ENCODE measurements around the gene RALGAPA1.
"Not testable (repeated sequence)": the region's sequence is repeated elsewhere in the genome, so short reads cannot be mapped to it uniquely, and the experiment has no call there.

The RALGAPA1 gene

DNA sequence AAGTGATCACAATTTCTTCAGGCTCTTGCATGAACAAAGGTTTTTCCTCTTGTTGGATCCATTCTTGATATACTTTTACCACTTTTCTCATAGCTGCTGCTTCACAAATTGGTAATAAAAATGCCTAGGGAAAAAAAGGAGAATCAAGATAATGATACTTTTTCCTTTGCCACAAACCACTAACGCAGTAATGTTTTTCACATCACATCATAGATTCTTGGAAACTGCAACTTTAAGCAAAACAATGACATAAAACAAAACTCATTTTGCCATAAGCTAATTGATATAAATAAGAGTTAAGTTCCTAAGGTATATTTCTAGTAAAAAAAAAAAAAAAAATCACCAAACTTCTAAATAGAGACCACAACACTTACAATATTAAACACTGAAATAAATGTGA is 66.7 kb downstream of the RALGAPA1 start:
- H3K36me3 ChIP-seq, result no peaks in the 10 kb centered on the region; the same call in 1 of the 2 replicates
- no peak for DNase-seq

DNA sequence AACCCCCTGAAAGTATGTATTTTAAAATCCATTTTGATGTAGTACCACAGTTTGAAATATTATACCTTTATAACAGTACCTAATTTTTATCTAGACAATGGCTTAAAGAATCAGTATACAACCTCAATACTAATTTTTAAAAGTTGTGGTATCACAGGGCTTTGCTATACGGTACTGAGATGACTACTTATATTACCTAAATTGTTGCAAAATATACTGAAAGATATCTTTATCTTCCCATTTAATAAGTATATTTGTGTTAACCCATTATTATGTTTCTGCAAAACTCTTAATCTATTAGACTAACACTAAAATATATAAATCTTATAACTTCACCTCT is 67.1 kb downstream of the RALGAPA1 start:
- Histone ChIP-seq H3K36me3 (no peaks in the 10 kb centered on the region; the same call in 1 of the 2 replicates), H3K27me3 (ENCODE audit: insufficient read depth, low read depth, severe bottlenecking) (no peaks in the 10 kb centered on the region), H3K27ac (no peak overlapping the region), H3K9me3 (ENCODE audit: severe bottlenecking) (no peaks in the 10 kb centered on the region), H3K4me3 (ENCODE audit: low read depth, low read length) (no peak overlapping the region)
- no peak for DNase-seq
- TF ChIP-seq, protein P1, sequence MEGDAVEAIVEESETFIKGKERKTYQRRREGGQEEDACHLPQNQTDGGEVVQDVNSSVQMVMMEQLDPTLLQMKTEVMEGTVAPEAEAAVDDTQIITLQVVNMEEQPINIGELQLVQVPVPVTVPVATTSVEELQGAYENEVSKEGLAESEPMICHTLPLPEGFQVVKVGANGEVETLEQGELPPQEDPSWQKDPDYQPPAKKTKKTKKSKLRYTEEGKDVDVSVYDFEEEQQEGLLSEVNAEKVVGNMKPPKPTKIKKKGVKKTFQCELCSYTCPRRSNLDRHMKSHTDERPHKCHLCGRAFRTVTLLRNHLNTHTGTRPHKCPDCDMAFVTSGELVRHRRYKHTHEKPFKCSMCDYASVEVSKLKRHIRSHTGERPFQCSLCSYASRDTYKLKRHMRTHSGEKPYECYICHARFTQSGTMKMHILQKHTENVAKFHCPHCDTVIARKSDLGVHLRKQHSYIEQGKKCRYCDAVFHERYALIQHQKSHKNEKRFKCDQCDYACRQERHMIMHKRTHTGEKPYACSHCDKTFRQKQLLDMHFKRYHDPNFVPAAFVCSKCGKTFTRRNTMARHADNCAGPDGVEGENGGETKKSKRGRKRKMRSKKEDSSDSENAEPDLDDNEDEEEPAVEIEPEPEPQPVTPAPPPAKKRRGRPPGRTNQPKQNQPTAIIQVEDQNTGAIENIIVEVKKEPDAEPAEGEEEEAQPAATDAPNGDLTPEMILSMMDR (IDR thresholded peaks at IDR 0.05; ENCODE audit: low read depth, low read length), result no peak

More for the DNA sequence above, 66.7 kb downstream of the RALGAPA1 start:
- no peaks in the 10 kb centered on the region for H3K9me3 ChIP-seq (ENCODE audit: severe bottlenecking)
- TF ChIP-seq, protein P1 (IDR thresholded peaks at IDR 0.05; ENCODE audit: low read depth, low read length), result no peak
- H3K27ac ChIP-seq, result no peak overlapping the region
- no peaks in the 10 kb centered on the region for H3K27me3 ChIP-seq (ENCODE audit: insufficient read depth, low read depth, severe bottlenecking)
- H3K4me3 ChIP-seq (ENCODE audit: low read depth, low read length), result no peak overlapping the region

DNA sequence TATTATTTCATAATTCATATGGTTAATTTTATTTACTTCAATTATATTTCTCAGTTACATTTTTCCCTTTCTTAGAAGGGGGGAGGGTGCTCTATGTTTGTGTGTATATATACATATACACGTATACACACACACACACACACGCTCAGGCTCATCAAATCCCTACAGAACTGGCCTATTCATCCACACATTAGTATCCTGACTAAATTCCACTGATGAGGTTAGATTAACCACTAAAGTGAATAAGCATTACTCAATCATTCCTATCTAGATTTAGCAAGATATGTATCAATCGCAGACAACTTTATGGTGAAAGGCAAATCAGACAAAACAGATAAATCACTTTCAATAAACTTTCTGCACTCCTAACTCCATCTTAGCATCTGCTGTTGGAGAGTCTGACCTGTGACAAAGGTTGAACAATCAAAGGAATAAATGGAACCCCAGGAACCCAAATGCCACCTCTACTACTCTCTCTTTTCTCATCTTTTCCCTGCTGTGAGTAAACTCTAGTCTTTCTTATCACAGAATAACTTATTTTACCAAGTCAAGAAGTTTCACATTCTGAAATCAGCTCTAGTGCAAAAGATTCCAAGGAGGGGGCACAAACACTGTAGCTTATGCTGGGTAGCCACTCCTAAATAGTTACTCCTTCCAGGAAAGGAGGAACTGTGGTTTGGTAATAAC is 67.6 kb downstream of the RALGAPA1 start:
- TF ChIP-seq, protein P1 (IDR thresholded peaks at IDR 0.05; ENCODE audit: low read depth, low read length), result no peak
- no peak overlapping the region for H3K4me3 ChIP-seq (ENCODE audit: low read depth, low read length)
- DNase-seq, result no peak
- H3K9me3 ChIP-seq (ENCODE audit: severe bottlenecking), result no peaks in the 10 kb centered on the region
- H3K27ac ChIP-seq, result no peak overlapping the region
- H3K27me3 ChIP-seq (ENCODE audit: insufficient read depth, low read depth, severe bottlenecking), result no peaks in the 10 kb centered on the region
- no peaks in the 10 kb centered on the region; the same call in 1 of the 2 replicates for H3K36me3 ChIP-seq

DNA sequence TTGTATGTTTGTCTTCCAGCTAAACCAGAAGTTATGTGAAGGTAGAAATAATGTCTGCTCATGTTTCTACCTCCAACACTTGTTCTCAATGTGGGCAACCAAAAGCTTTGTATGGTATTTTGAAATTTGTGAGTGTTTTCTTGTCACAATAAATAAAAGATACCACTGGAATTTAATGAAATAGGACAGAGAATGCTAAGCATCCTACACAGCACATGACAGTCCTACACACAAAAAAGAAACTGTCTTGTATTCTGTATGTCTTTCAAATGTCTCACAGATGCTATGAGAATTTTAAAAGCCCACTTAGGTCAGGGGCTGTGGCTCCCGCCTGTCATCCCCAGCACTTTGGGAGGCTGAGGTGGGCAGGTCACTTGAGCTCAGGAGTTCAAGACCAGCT is 68.9 kb downstream of the RALGAPA1 start:
- Histone ChIP-seq H3K27me3 (ENCODE audit: insufficient read depth, low read depth, severe bottlenecking) (no peaks in the 10 kb centered on the region), H3K4me3 (ENCODE audit: low read depth, low read length) (no peak overlapping the region), H3K36me3 (no peaks in the 10 kb centered on the region; the same call in none of the 2 replicates), H3K9me3 (ENCODE audit: severe bottlenecking) (peaks cover under 1% of the 10 kb centered on the region), H3K27ac (no peak overlapping the region)
- DNase-seq, result no peak
- TF ChIP-seq, protein P1 (IDR thresholded peaks at IDR 0.05; ENCODE audit: low read depth, low read length), result no peak

DNA sequence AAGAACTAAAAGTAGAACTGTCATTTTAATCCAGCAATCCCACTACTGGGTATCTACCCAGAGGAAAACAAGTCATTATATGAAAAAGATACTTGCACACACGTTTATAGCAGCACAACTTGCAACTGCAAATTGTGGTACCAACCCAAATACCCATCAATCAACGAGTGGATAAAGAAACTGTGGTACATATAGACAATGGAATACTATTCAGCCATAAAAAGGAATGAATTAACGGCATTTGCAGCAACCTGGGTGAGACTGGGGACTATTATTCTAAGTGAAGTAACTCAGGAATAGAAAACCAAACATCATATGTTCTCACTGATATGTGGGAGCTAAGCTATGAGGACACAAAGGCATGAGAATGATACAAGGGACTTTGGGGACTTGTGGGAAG is 73.9 kb downstream of the RALGAPA1 start:
- H3K9me3 ChIP-seq (ENCODE audit: severe bottlenecking); DNase-seq; H3K4me3 ChIP-seq (ENCODE audit: low read depth, low read length); H3K36me3 ChIP-seq; H3K27ac ChIP-seq; H3K27me3 ChIP-seq (ENCODE audit: insufficient read depth, low read depth, severe bottlenecking): not testable (repeated sequence)

DNA sequence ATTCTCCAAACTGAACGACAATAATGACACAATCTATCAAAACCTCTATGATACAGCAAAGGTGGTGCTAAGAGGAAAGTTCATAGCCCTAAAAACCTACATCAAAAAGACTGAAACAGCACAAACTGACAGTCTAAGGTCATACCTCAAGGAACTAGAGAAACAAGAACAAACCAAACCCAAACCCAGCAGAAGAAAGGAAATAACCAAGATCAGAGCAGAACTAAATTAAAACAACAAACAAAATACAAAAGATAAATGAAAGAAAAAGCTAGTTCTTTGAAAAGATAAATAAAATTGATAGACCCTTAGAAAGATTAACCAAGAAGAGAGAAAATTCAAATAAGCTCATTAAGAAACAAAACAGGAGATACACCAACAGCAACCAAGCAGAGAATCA is 75.6 kb downstream of the RALGAPA1 start:
- H3K27me3 ChIP-seq (ENCODE audit: insufficient read depth, low read depth, severe bottlenecking); H3K9me3 ChIP-seq (ENCODE audit: severe bottlenecking); H3K36me3 ChIP-seq; H3K27ac ChIP-seq; H3K4me3 ChIP-seq (ENCODE audit: low read depth, low read length); DNase-seq: not testable (repeated sequence)

DNA sequence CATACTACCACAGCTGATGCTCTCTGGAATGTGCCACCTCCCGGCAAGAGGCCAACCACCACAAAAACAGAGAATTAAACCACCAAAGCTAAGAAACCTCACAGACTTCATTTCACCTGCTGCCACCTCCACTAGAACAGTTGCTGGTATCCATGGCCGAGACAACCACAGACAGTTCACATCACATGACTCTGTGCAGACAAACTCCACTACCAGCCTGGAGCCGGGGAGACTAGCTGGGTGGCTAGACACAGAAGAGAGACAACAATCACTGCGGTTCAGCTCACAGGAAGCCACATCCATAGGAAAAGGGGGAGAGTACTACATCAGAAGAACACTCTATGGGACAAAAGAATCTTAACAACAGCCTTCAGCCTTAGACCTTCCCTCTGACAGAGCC is 78.2 kb downstream of the RALGAPA1 start:
- H3K27me3 ChIP-seq (ENCODE audit: insufficient read depth, low read depth, severe bottlenecking), result no peaks in the 10 kb centered on the region
- H3K4me3 ChIP-seq (ENCODE audit: low read depth, low read length), result no peak overlapping the region
- peaks cover 3% of the 10 kb centered on the region for H3K9me3 ChIP-seq (ENCODE audit: severe bottlenecking)
- DNase-seq, result no peak
- no peak overlapping the region for H3K27ac ChIP-seq
- H3K36me3 ChIP-seq, result peaks cover 2% of the 10 kb centered on the region; the same call in 1 of the 2 replicates
- TF ChIP-seq, protein P1 (IDR thresholded peaks at IDR 0.05; ENCODE audit: low read depth, low read length), result no peak

All from WERI-Rb-1 (cell line).